ENCODE data around the gene PRMT7.

DNA sequence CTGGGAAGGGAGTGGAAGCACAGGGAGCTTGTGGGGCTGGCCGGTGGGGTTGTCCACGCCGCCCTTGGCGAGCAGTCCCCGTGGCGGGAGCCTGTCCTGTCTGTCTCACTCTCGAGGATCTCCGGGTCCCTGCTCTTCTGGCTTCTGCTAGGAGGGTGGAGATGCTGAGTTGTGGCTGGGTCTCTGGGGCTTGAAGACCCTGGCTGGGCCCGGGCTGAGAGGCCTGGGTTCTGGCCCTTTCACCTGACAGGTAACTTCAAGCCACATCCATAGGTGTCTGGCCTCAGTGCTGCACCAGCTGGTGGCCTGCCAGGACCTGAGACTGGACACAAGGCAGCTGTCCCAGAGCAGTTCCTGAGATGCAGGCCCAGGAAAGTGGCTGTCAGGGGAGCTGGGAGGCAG, 46.7 kb downstream of the PRMT7 start:
- TF ChIP-seq CTCF (IDR thresholded peaks at IDR 0.05): no peak
- TF ChIP-seq EP300 (IDR thresholded peaks at IDR 0.05): no peak
- TF ChIP-seq POLR2A (IDR thresholded peaks at IDR 0.05): no peak
- no peak for TF ChIP-seq POLR2AphosphoS5 (IDR thresholded peaks at IDR 0.05)

Data from gastroesophageal sphincter (tissue), 3 donors.